Nephron (organoid): ENCODE results near the gene OCA2.

Experiments
- H3K27ac Mint-ChIP-seq, 3 experiments: 2 replicates each; pipeline ENCODE4 v1.8.0; 2020; ENCODE audit warnings: mixed read lengths in 3 of 3, mild to moderate bottlenecking in 2 of 3, moderate library complexity in 1 of 3
- H3K27me3 Mint-ChIP-seq: 2 replicates; pipeline ENCODE4 v1.8.0; 2021; ENCODE audit warnings: low read depth, mild to moderate bottlenecking, moderate library complexity, mixed read lengths
- H3K36me3 Mint-ChIP-seq: 2 replicates; pipeline ENCODE4 v1.8.0; 2020; ENCODE audit warnings: low read depth, mixed read lengths
- H3K4me1 Mint-ChIP-seq: 2 replicates; pipeline ENCODE4 v1.8.0; 2020; ENCODE audit warnings: mixed read lengths
- H3K4me3 Mint-ChIP-seq, 3 experiments: 2 replicates each; pipeline ENCODE4 v1.8.0; 2020; ENCODE audit warnings: mild to moderate bottlenecking in 3 of 3, mixed read lengths in 3 of 3, moderate library complexity in 2 of 3
- H3K9me3 Mint-ChIP-seq: 2 replicates; pipeline ENCODE4 v1.8.0; 2020; ENCODE audit warnings: mixed read lengths
- CTCF ChIP-seq, 3 experiments: fragments of 200-600 bp; sonication (generic); IDR thresholded peaks; one replicate each; pipeline ENCODE4 v1.5.0; 2021; ENCODE audit warnings: antibody characterized with exemption in 3 of 3; ENCODE audit not compliant: unreplicated experiment in 3 of 3

Gene OCA2

GRCh38 chr15:28022181-28022580 lies 76.9 kb downstream of the OCA2 start:
- Mint-ChIP-seq H3K4me3 (no peak overlapping the region), H3K4me1 (peaks cover 28% of the 10 kb centered on the region), H3K36me3 (no peaks in the 10 kb centered on the region), H3K9me3 (no peaks in the 10 kb centered on the region), H3K27ac (peak overlapping the region in 2 of 3 experiments; percentile 82 to 88), H3K27me3 (no peaks in the 10 kb centered on the region)
- TF ChIP-seq CTCF (IDR thresholded peaks at IDR 0.05; ENCODE audit: unreplicated experiment in 3 of 3), result no peak

- TF ChIP-seq CTCF (IDR thresholded peaks at IDR 0.05; ENCODE audit: unreplicated experiment in 3 of 3), result peak; percentile 52 to 62 (median 54)
- no peaks in the 10 kb centered on the region for H3K27me3 Mint-ChIP-seq
- no peak overlapping the region for H3K4me3 Mint-ChIP-seq
- H3K4me1 Mint-ChIP-seq, result peaks cover 28% of the 10 kb centered on the region
- H3K36me3 Mint-ChIP-seq, result no peaks in the 10 kb centered on the region
- no peaks in the 10 kb centered on the region for H3K9me3 Mint-ChIP-seq
- peak overlapping the region in 2 of 3 experiments; percentile 82 to 88 for H3K27ac Mint-ChIP-seq
Observed at GRCh38 chr15:28021281-28022039, 77.7 kb downstream of the OCA2 start.

- peaks cover 28% of the 10 kb centered on the region for H3K4me1 Mint-ChIP-seq
- TF ChIP-seq CTCF (IDR thresholded peaks at IDR 0.05; ENCODE audit: unreplicated experiment in 3 of 3), result no peak
- H3K9me3 Mint-ChIP-seq, result no peaks in the 10 kb centered on the region
- peaks cover 4% of the 10 kb centered on the region for H3K27me3 Mint-ChIP-seq
- H3K4me3 Mint-ChIP-seq, result no peak overlapping the region
- H3K36me3 Mint-ChIP-seq, result no peaks in the 10 kb centered on the region
- peak overlapping the region; percentile 28 to 54 (median 46) for H3K27ac Mint-ChIP-seq
Observed at GRCh38 chr15:28020644-28021043, 78.5 kb downstream of the OCA2 start.

GRCh38 chr15:28019594-28020309 lies 79.4 kb downstream of the OCA2 start:
- no peaks in the 10 kb centered on the region for H3K36me3 Mint-ChIP-seq
- no peaks in the 10 kb centered on the region for H3K9me3 Mint-ChIP-seq
- H3K4me3 Mint-ChIP-seq, result no peak overlapping the region
- TF ChIP-seq CTCF (IDR thresholded peaks at IDR 0.05; ENCODE audit: unreplicated experiment in 3 of 3), result peak in 1 of 3 experiments; percentile 18
- peak overlapping the region in 1 of 3 experiments; percentile 46 for H3K27ac Mint-ChIP-seq
- H3K4me1 Mint-ChIP-seq, result peaks cover 28% of the 10 kb centered on the region
- H3K27me3 Mint-ChIP-seq, result peaks cover 4% of the 10 kb centered on the region

- Mint-ChIP-seq H3K27ac (peak overlapping the region in 1 of 3 experiments; percentile 20), H3K4me3 (no peak overlapping the region), H3K27me3 (peaks cover 4% of the 10 kb centered on the region), H3K36me3 (no peaks in the 10 kb centered on the region), H3K9me3 (no peaks in the 10 kb centered on the region), H3K4me1 (peaks cover 28% of the 10 kb centered on the region)
- TF ChIP-seq CTCF (IDR thresholded peaks at IDR 0.05; ENCODE audit: unreplicated experiment in 3 of 3), result no peak
Observed at GRCh38 chr15:28018291-28019044, 80.6 kb downstream of the OCA2 start.
